Hepatocyte (in vitro differentiated cells): Measurements from ENCODE around the gene RIMS4. TPM values are rescaled to one million over a fixed set of nuclear protein-coding genes. Genes with fewer than 3 reads are reported as not detected.

Source experiments
- DNase-seq: peaks from one replicate; pipeline ENCODE4 v3.0.0-alpha.2; 2016; ENCODE audit warnings: low spot score
- H2AFZ ChIP-seq: fragments of 200-600 bp; sonication (generic); 2 replicates; pipeline ENCODE4 v1.6.0; 2016; ENCODE audit warnings: antibody characterized with exemption, mild to moderate bottlenecking
- H3K27ac ChIP-seq: fragments of 200-600 bp; sonication (generic); 2 replicates; pipeline ENCODE4 v1.5.1; 2016; ENCODE audit warnings: mild to moderate bottlenecking
- H3K27me3 ChIP-seq: fragments of 200-600 bp; sonication (generic); 2 replicates; pipeline ENCODE4 v1.6.1; 2016
- H3K36me3 ChIP-seq: fragments of 200-600 bp; sonication (generic); replicated peaks from 2 replicates; pipeline ENCODE4 v1.5.1; 2016; ENCODE audit warnings: low read depth; ENCODE audit not compliant: insufficient read depth
- H3K4me1 ChIP-seq: fragments of 200-600 bp; sonication (generic); 2 replicates; pipeline ENCODE4 v1.5.1; 2016; ENCODE audit warnings: mild to moderate bottlenecking, moderate library complexity; ENCODE audit not compliant: insufficient read depth
- H3K4me2 ChIP-seq: fragments of 200-600 bp; sonication (generic); 2 replicates; pipeline ENCODE4 v1.6.0; 2016
- H3K4me3 ChIP-seq: fragments of 200-600 bp; sonication (generic); 2 replicates; pipeline ENCODE4 v1.5.1; 2016; ENCODE audit warnings: mild to moderate bottlenecking
- H3K79me2 ChIP-seq: fragments of 200-600 bp; sonication (generic); 2 replicates; pipeline ENCODE4 v1.6.0; 2017; ENCODE audit warnings: mild to moderate bottlenecking
- H3K9me2 ChIP-seq: fragments of 200-600 bp; sonication (generic); replicated peaks from 2 replicates; pipeline ENCODE4 v1.6.0; 2017; ENCODE audit warnings: mild to moderate bottlenecking; ENCODE audit not compliant: insufficient read depth
- H3K9me3 ChIP-seq: fragments of 200-600 bp; sonication (generic); 2 replicates; pipeline ENCODE4 v1.5.1; 2016; ENCODE audit warnings: low read depth, mild to moderate bottlenecking
- H4K20me1 ChIP-seq: fragments of 200-600 bp; sonication (generic); 2 replicates; pipeline ENCODE4 v1.6.0; 2016; ENCODE audit warnings: mild to moderate bottlenecking; ENCODE audit not compliant: insufficient read depth, poor library complexity, severe bottlenecking
- CTCF ChIP-seq: fragments of 200-600 bp; sonication (generic); IDR thresholded peaks from 2 replicates; pipeline ENCODE4 v1.5.1; 2016; ENCODE audit warnings: antibody characterized with exemption, mild to moderate bottlenecking; ENCODE audit not compliant: poor library complexity
- EZH2 ChIP-seq: fragments of 200-600 bp; sonication (generic); IDR thresholded peaks from 2 replicates; pipeline ENCODE4 v1.6.1; 2016; ENCODE audit warnings: antibody characterized with exemption, mild to moderate bottlenecking, borderline replicate concordance
- EZH2phosphoT487 ChIP-seq: fragments of 200-600 bp; sonication (generic); IDR thresholded peaks from one replicate; pipeline ENCODE4 v1.6.1; 2018; ENCODE audit warnings: antibody characterized with exemption, mild to moderate bottlenecking, low read depth, moderate library complexity; ENCODE audit not compliant: unreplicated experiment, severe bottlenecking
- WGBS: methylation state at CpG from one replicate; pipeline ENCODE4 v1.1.6; 2016; ENCODE audit warnings: low lambda C conversion rate; ENCODE audit errors: missing lambda C conversion rate; 5-methylcytosine and 5-hydroxymethylcytosine counted together
- polyA plus RNA-seq: library from polyadenylated mRNA; unstranded; fragments of >200 nt; fragmentation: Nextera tagmentation; extraction: Ambion mirVana; gene quantifications from 2 replicates; pipeline ENCODE4 v1.2.1, GENCODE V29; 2016
- total RNA-seq: library from RNA; depleted of rRNA; stranded (reverse); fragments of >200 nt; gene quantifications from 2 replicates; pipeline ENCODE4 v1.2.3, GENCODE V29; 2014

The RIMS4 gene
- total and polyA plus RNA-seq, 2 experiments from 2014 or later: 5.1 to 9.0 TPM

DNA sequence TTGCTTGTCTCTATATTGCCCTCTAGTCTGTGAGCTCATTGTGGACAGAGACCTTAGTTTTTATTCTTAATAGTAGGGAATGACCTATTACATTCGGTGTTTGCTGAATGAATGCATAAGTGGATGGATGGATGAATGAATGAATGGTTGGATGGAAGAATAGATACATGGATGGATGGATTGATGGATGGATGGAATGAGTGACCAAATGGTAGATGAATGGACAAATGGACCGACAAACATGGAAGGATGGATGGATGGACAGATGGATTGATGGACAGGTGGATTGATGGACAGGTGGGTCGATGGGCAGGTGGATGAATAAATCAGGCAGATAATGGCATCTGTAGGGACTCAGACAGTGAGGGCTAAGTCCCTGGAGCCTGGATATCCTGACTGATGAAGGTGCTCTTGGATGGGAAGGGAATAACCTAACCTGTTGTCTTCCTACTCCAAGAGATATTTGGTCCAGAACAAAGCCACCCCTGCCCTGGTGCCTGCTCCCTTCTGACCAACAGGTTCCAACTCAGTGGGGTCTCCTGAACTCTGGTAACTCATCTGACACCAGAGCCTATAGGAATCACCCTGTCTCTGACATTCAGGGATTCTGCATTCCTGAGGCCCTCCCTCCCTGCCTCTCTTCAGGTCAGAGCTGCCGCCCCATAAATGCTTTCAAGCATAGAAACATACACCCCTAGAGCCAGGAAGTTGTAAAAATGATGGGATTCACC is 104.8 kb downstream of the RIMS4 start:
- Histone ChIP-seq H3K4me1 (peaks cover 6% of the 10 kb centered on the region), H3K4me3 (no peak overlapping the region), H3K27ac (no peak overlapping the region), H3K9me3 (no peaks in the 10 kb centered on the region), H2AFZ (no peak overlapping the region), H3K27me3 (no peaks in the 10 kb centered on the region), H3K9me2 (no peaks in the 10 kb centered on the region), H3K36me3 (no peaks in the 10 kb centered on the region), H4K20me1 (no peaks in the 10 kb centered on the region), H3K4me2 (no peak overlapping the region), H3K79me2 (no peaks in the 10 kb centered on the region)
- DNase-seq: no peak
- TF ChIP-seq EZH2 (no peak), CTCF (no peak), EZH2phosphoT487 (no peak)
- WGBS: 82% methylated on average over 4 of the region's 4 CpGs

GRCh38 chr20:44704551-44704971 is 105.8 kb downstream of the RIMS4 start:
- peaks cover 6% of the 10 kb centered on the region for H3K4me1 ChIP-seq
- H3K36me3 ChIP-seq: no peaks in the 10 kb centered on the region
- no peaks in the 10 kb centered on the region for H3K9me3 ChIP-seq
- no peak overlapping the region for H2AFZ ChIP-seq
- H3K79me2 ChIP-seq: no peaks in the 10 kb centered on the region
- 66% methylated on average over 4 of the region's 4 CpGs for WGBS
- no peak overlapping the region for H3K4me2 ChIP-seq
- no peak overlapping the region for H3K27ac ChIP-seq
- no peaks in the 10 kb centered on the region for H4K20me1 ChIP-seq
- no peak overlapping the region for H3K4me3 ChIP-seq
- no peaks in the 10 kb centered on the region for H3K27me3 ChIP-seq
- DNase-seq: no peak
- TF ChIP-seq EZH2phosphoT487: no peak
- no peak for TF ChIP-seq EZH2
- no peak for TF ChIP-seq CTCF
- no peaks in the 10 kb centered on the region for H3K9me2 ChIP-seq

DNA sequence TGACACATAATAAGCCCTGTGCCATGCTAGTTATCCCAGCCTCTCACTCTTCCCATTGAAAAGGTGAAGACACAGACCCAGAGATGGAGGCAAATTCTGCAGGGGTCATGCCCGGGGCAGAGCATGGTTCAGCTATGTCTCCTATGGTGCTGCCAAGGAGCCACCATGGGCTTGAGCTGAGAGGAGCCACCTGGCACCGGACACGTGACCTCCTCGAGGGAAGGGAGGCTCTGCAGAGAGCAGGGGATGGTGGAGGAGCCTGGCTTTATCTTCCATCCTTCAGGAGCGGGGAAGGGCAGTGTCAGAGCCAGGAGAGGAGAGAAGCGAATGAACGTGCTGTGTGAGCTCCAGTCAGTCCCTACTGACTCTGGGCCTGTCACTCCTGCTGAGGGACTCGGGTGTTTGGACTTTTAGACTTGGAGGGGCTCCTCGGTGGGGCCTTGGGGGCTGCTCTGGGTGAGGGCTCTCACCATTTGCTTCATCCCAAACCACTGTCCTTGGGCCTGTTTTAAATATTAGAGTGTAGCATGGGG is 106.3 kb downstream of the RIMS4 start:
- Histone ChIP-seq H3K27me3 (no peaks in the 10 kb centered on the region), H3K9me3 (no peaks in the 10 kb centered on the region), H2AFZ (no peak overlapping the region), H3K79me2 (no peaks in the 10 kb centered on the region), H3K4me3 (no peak overlapping the region), H4K20me1 (no peaks in the 10 kb centered on the region), H3K36me3 (no peaks in the 10 kb centered on the region), H3K9me2 (no peaks in the 10 kb centered on the region), H3K4me1 (peaks cover 6% of the 10 kb centered on the region), H3K4me2 (no peak overlapping the region), H3K27ac (no peak overlapping the region)
- no peak for DNase-seq
- WGBS: 83% methylated on average over 9 of the region's 9 CpGs
- TF ChIP-seq EZH2phosphoT487 (no peak), EZH2 (no peak), CTCF (no peak)
